ENCODE results near the gene PHF20. TPM values are rescaled to one million over a fixed set of nuclear protein-coding genes. Genes with fewer than 3 reads are reported as not detected.

Gene PHF20
- polyA plus RNA-seq, 3 donors: 54.7 to 78.2 (median 73.6) TPM

DNA sequence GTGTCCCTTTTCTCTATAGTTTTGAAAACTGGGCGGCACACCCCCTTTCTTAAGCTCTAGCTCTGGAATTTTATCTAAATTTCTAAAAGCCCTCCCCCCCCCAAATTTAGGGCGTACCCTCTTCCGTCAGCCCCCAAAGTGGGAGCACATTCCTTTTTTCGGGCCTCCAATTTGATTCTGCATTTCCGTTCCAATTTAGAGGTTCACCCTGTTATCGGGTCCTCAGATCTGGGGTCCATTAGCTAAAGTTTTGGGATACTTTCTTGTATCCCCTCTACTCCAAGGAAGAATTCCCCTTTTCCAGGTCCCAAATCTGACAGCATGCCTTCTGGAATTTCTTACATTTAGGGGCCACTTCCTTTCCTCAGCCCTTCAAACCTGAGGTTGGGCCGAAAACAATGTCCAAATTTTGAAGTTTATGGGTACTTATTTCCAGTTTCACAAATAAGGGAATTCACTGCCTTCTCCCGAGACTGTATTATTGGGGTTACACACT, 796 bp downstream of the PHF20 start:
- H3K9ac ChIP-seq (ENCODE audit: insufficient read depth, low read length, poor library complexity, severe bottlenecking): peak overlapping the region; percentile 81
- Mint-ChIP-seq H3K36me3 (peaks cover 23 to 30% of the 10 kb centered on the region in 2 donors), H3K27ac (peak overlapping the region; percentile 98 to 100 (median 98)), H3K9me3 (peaks cover 0 to 4% (median 3%) of the 10 kb centered on the region in 7 donors), H3K27me3 (ENCODE audit: low read depth in 3 of 3) (peaks cover 0 to 6% (median 3%) of the 10 kb centered on the region in 3 donors), H3K4me3 (peak overlapping the region; percentile 88 to 90), H3K4me1 (peaks cover 68% of the 10 kb centered on the region)
- H3K9me3 ChIP-seq (replicated peaks in 1 of 2; ENCODE audit: control insufficient read depth in 1 of 2, insufficient read depth in 1 of 2, low read length in 2 of 2): no peaks in the 10 kb centered on the region
- H4K20me1 ChIP-seq (ENCODE audit: insufficient read depth, low read length): peaks cover 24% of the 10 kb centered on the region
- WGBS (ENCODE audit: insufficient coverage): 2% methylated on average over 6 of the region's 8 CpGs
- peaks cover 8 to 25% of the 10 kb centered on the region in 2 donors for H3K36me3 ChIP-seq (replicated peaks in 1 of 2; ENCODE audit: control insufficient read depth in 1 of 2, insufficient read depth in 2 of 2, low read length in 2 of 2)
- H3K79me2 ChIP-seq (ENCODE audit: insufficient read depth, low read length): peaks cover 57% of the 10 kb centered on the region
- H3K27me3 ChIP-seq (ENCODE audit: control insufficient read depth in 2 of 2, insufficient read depth in 2 of 2, low read length in 2 of 2): no peaks in the 10 kb centered on the region
- peaks cover 57 to 67% of the 10 kb centered on the region in 2 donors for H3K4me1 ChIP-seq (ENCODE audit: control insufficient read depth in 1 of 2, insufficient read depth in 2 of 2, low read length in 2 of 2)
- TF ChIP-seq, protein P1, sequence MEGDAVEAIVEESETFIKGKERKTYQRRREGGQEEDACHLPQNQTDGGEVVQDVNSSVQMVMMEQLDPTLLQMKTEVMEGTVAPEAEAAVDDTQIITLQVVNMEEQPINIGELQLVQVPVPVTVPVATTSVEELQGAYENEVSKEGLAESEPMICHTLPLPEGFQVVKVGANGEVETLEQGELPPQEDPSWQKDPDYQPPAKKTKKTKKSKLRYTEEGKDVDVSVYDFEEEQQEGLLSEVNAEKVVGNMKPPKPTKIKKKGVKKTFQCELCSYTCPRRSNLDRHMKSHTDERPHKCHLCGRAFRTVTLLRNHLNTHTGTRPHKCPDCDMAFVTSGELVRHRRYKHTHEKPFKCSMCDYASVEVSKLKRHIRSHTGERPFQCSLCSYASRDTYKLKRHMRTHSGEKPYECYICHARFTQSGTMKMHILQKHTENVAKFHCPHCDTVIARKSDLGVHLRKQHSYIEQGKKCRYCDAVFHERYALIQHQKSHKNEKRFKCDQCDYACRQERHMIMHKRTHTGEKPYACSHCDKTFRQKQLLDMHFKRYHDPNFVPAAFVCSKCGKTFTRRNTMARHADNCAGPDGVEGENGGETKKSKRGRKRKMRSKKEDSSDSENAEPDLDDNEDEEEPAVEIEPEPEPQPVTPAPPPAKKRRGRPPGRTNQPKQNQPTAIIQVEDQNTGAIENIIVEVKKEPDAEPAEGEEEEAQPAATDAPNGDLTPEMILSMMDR (IDR thresholded peaks at IDR 0.05): no peak
- no peak overlapping the region for H2AFZ ChIP-seq (ENCODE audit: insufficient read depth, low read depth, low read length, poor library complexity, severe bottlenecking)
- peak overlapping the region; percentile 73 to 98 (median 94) for H3K4me3 ChIP-seq (replicated peaks in 1 of 3; ENCODE audit: low read depth in 2 of 3, low read length in 3 of 3)
- peak overlapping the region; percentile 87 to 95 for H3K27ac ChIP-seq (ENCODE audit: low read depth in 1 of 2, low read length in 2 of 2)
- intact Hi-C loops (cut with micrococcal nuclease): loop anchor here (1.0 to 5.0 kb wide), 3 partner anchors 30 to 155 kb away; partner anchors contain the start of genes RBM39 (in 2 of the 2) and SPAG4 (in 1 of the 2)
- no peak for DNase-seq
- peak overlapping the region; percentile 100 for H3K4me2 ChIP-seq (replicated peaks; ENCODE audit: extremely low read depth, low read length, poor library complexity, severe bottlenecking)

DNA sequence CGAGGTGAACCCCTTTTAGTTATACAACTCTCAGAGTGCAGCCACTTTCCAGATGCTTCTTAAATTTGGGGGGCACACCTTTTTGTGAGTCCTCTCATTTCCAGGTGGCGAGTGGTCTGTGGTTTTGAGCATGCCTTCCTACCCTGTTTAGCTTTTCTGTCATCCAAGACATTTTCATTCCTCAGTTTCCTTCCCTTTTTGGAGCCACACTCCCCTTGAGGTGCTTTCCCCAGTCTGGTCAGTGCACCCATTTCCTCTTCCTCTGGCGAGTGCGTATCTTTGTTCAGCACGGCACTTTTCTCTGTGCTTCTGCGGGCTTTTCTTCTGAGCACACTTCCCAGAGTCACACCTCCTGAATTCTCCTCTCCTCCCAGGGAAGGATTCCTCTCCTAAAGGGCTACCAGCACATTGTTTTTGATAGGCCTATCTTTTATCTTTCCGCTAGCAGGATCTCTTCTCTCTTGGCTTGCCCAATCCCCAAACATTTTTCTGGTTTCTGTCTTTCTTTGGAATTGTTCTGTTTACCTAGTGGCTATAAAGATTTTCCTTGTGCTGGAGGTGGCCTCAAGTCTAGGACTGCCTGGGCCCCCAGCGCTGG, 1.4 kb downstream of the PHF20 start:
- DNase-seq: peak; percentile 80 to 92 (median 87)
- H3K27ac Mint-ChIP-seq: peak overlapping the region; percentile 98 to 100 (median 98)
- intact Hi-C loops (cut with micrococcal nuclease): loop anchor here in 1 of 2 donors (1.0 to 5.0 kb wide), 3 partner anchors 31 to 156 kb away; partner anchors contain the start of genes RBM39 and SPAG4

More for the DNA sequence above, 1.4 kb downstream of the PHF20 start:
- Histone ChIP-seq H3K4me3 (replicated peaks in 1 of 3; ENCODE audit: low read depth in 2 of 3, low read length in 3 of 3) (peak overlapping the region; percentile 73 to 98 (median 94)), H3K79me2 (ENCODE audit: insufficient read depth, low read length) (peaks cover 64% of the 10 kb centered on the region), H3K27me3 (ENCODE audit: control insufficient read depth in 2 of 2, insufficient read depth in 2 of 2, low read length in 2 of 2) (no peaks in the 10 kb centered on the region), H3K9ac (ENCODE audit: insufficient read depth, low read length, poor library complexity, severe bottlenecking) (peak overlapping the region; percentile 81), H3K4me2 (replicated peaks; ENCODE audit: extremely low read depth, low read length, poor library complexity, severe bottlenecking) (peak overlapping the region; percentile 100), H3K27ac (ENCODE audit: low read depth in 1 of 2, low read length in 2 of 2) (peak overlapping the region; percentile 87 to 95), H3K36me3 (replicated peaks in 1 of 2; ENCODE audit: control insufficient read depth in 1 of 2, insufficient read depth in 2 of 2, low read length in 2 of 2) (peaks cover 8 to 26% of the 10 kb centered on the region in 2 donors), H3K4me1 (ENCODE audit: control insufficient read depth in 1 of 2, insufficient read depth in 2 of 2, low read length in 2 of 2) (peaks cover 50 to 61% of the 10 kb centered on the region in 2 donors), H2AFZ (ENCODE audit: insufficient read depth, low read depth, low read length, poor library complexity, severe bottlenecking) (no peak overlapping the region), H4K20me1 (ENCODE audit: insufficient read depth, low read length) (peaks cover 31% of the 10 kb centered on the region), H3K9me3 (replicated peaks in 1 of 2; ENCODE audit: control insufficient read depth in 1 of 2, insufficient read depth in 1 of 2, low read length in 2 of 2) (no peaks in the 10 kb centered on the region)
- peaks cover 23 to 30% of the 10 kb centered on the region in 2 donors for H3K36me3 Mint-ChIP-seq
- TF ChIP-seq, protein P1 (IDR thresholded peaks at IDR 0.05): no peak
- peaks cover 0 to 6% (median 0%) of the 10 kb centered on the region in 3 donors for H3K27me3 Mint-ChIP-seq (ENCODE audit: low read depth in 3 of 3)
- peaks cover 0 to 4% (median 3%) of the 10 kb centered on the region in 7 donors for H3K9me3 Mint-ChIP-seq
- peaks cover 62% of the 10 kb centered on the region for H3K4me1 Mint-ChIP-seq
- peak overlapping the region; percentile 88 to 90 for H3K4me3 Mint-ChIP-seq
- 0% methylated on average over 4 of the region's 8 CpGs for WGBS (ENCODE audit: insufficient coverage)
